ENCODE data around the gene AHDC1.

AHDC1 gene

GRCh38 chr1:27550510-27551169 lies 53.3 kb downstream of the AHDC1 start:
- no peak for DNase-seq (ENCODE audit: low read depth)
- no peak overlapping the region for H3K4me3 ChIP-seq (ENCODE audit: low read length)
- TF ChIP-seq, protein P1, sequence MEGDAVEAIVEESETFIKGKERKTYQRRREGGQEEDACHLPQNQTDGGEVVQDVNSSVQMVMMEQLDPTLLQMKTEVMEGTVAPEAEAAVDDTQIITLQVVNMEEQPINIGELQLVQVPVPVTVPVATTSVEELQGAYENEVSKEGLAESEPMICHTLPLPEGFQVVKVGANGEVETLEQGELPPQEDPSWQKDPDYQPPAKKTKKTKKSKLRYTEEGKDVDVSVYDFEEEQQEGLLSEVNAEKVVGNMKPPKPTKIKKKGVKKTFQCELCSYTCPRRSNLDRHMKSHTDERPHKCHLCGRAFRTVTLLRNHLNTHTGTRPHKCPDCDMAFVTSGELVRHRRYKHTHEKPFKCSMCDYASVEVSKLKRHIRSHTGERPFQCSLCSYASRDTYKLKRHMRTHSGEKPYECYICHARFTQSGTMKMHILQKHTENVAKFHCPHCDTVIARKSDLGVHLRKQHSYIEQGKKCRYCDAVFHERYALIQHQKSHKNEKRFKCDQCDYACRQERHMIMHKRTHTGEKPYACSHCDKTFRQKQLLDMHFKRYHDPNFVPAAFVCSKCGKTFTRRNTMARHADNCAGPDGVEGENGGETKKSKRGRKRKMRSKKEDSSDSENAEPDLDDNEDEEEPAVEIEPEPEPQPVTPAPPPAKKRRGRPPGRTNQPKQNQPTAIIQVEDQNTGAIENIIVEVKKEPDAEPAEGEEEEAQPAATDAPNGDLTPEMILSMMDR (conservative IDR thresholded peaks at IDR 0.05; ENCODE audit: low read depth, low read length): no peak

DNA sequence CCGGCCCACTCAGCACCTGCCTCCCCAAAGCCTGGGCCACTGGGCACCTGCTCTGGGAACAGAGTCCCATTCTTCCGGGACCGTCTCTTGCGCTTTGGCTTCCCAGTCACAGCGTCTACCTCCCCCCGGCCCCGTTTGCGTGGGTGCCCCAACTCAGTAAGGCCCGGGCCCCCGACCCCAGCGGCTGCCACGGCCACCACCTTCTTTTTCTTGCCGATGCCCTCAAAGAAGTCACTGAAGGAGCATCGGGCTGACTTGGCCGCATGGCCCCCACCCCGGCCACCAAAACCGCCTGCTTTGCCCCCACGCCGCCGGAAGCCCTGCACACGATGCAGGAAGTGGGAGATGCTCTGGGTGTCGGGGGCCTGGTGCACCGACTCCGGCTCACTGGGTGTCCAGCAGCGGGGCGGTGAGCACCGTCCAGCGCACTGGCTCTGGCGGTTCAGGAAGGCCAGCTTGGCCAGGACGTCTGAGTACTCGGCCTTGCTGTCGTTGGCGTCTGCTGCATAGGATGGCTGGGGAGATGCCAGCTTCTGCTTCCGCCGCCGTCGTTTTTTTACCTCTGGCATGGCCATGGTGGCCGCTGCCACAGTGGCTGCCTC lies 54.0 kb downstream of the AHDC1 start:
- H3K4me3 ChIP-seq (ENCODE audit: low read length): no peak overlapping the region
- no peak for DNase-seq (ENCODE audit: low read depth)
- TF ChIP-seq, protein P1 (conservative IDR thresholded peaks at IDR 0.05; ENCODE audit: low read depth, low read length): no peak

GRCh38 chr1:27548858-27549719 lies 54.9 kb downstream of the AHDC1 start:
- TF ChIP-seq, protein P1 (conservative IDR thresholded peaks at IDR 0.05; ENCODE audit: low read depth, low read length): no peak
- H3K4me3 ChIP-seq (ENCODE audit: low read length): no peak overlapping the region
- DNase-seq (ENCODE audit: low read depth): no peak

DNA sequence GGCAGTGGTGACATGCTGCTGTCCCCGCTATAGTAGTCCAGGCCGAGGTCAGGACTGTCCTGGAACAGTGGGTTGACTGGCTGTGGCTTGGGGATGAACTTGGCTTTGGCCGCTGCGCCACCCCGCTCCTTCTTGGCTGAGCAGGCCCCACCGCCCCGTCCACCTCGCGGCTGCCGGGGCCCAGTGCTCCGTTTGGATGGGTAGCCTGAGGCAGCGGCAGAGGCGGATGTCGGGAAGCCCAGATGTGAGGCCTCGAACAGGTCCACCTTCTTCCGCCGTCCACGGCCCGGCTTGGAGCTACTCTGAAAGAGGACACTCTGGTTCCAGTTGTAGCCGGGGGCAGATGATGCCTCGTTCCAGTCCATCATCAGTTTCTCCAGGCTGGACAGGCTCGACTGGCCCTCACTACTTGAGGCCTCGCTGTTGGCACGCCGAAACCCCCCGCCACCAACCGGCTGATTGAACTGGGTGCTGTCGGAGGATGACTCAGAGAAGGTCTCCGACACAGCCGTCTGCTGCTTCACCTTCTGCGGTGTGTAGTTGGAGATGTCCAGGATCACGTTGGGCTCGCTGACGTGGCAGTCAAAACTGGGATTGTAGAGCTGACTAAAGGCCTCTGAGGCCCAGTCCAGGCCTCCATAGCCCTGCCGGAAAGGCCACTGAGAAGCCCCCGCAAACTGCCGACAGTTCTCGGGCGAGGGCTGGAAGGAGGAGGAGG lies 55.6 kb downstream of the AHDC1 start:
- H3K4me3 ChIP-seq (ENCODE audit: low read length): no peak overlapping the region
- TF ChIP-seq, protein P1 (conservative IDR thresholded peaks at IDR 0.05; ENCODE audit: low read depth, low read length): no peak

GRCh38 chr1:27547220-27548116 lies 56.5 kb downstream of the AHDC1 start:
- no peak for DNase-seq (ENCODE audit: low read depth)
- TF ChIP-seq, protein P1 (conservative IDR thresholded peaks at IDR 0.05; ENCODE audit: low read depth, low read length): peak; percentile 22
- no peak overlapping the region for H3K4me3 ChIP-seq (ENCODE audit: low read length)

More for the DNA sequence above, 55.6 kb downstream of the AHDC1 start:
- DNase-seq (ENCODE audit: low read depth): no peak

GRCh38 chr1:27545876-27546275 lies 58.1 kb downstream of the AHDC1 start:
- DNase-seq (ENCODE audit: low read depth): no peak
- H3K4me3 ChIP-seq (ENCODE audit: low read length): no peak overlapping the region
- TF ChIP-seq, protein P1 (conservative IDR thresholded peaks at IDR 0.05; ENCODE audit: low read depth, low read length): no peak
